GM21447 (cell line): ENCODE results near the gene DIAPH1.
A peak's percentile ranks its signal among the peaks of the same experiment; 100 is the strongest.
"Not testable (repeated sequence)": the region's sequence is repeated elsewhere in the genome, so short reads cannot be mapped to it uniquely, and the experiment has no call there.

Experiments used
- ATAC-seq: cut with Tn5 transposase; IDR thresholded peaks from one replicate; pipeline ENCODE4 v1.9.1; 2021; ENCODE audit not compliant: unreplicated experiment

The DIAPH1 gene

DNA sequence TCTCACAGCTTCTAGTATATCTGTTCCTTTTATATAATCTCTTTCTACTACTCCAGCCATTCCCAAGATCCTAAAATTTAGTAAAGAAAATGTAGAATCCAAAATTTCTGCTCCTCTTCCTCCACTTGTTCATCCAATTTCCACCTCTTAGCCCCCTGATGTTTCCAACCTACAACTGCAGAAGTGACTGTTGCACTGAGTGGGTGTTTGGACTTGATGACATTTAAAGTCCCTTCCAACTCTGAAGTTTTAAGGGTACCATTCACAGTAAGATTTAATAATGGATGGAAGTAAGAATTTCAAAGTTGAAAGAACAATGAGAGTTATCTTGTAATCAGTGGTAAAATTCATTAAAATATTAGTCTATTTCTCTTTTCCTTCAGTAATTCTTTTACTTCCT lies 5.5 kb downstream of the DIAPH1 start:
- ATAC-seq = no peak

DNA sequence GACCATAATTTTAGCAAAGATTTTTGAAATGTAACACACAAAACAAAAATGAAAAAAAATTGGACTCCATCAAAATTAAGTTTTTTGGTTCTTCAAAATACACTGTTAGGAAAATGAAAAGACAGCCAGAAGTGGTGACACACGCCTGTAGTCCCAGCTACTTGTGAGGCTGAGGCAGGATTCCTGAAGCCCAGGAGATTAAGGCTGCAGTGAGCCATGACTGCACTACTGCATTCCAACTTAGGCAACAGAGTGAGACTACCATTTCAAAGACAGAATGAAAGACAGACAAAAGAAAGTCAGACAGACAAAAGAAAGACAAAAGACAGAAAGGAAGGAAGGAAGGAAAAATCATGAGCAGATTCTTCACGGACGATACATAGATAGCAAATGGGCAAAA lies 7.5 kb downstream of the DIAPH1 start:
- no peak for ATAC-seq

DNA sequence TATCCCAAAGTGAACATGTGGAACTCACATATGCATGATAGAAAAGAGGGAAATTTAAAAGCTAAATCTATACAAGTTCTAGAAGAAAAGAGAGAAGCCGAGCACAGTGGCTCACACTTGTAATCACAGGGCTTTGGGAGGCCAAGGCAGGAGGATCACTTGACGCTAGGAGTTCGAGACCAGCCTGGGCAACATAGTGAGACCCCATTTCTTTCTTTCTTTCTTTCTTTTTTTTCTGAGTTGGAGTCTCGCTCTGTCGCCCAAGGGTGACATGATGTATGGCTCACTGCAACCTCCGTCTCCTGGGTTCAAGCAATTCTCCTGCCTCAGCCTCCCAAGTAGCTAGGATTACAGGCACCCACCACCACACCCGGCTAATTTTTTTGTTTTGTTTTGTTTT lies 8.9 kb downstream of the DIAPH1 start:
- ATAC-seq = not testable (repeated sequence)

DNA sequence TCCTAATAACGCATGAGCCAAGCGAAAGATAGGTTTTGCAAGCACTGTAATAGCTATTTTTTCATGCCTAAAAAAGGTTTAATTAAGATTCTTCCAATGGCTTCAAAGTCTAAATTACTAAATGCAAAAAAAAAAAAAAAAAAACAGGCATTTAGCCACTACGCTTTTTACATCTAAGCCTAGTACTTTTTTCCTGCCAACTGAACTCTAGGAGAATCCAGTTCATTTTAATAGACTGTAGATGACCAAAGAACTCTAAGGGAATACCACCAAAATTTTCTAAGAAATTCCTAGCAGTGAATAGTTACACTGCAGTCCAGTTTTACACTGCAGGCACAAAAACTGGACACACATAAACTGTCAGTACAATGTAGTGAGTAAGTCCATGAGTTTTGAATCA lies 9.8 kb downstream of the DIAPH1 start:
- no peak for ATAC-seq

DNA sequence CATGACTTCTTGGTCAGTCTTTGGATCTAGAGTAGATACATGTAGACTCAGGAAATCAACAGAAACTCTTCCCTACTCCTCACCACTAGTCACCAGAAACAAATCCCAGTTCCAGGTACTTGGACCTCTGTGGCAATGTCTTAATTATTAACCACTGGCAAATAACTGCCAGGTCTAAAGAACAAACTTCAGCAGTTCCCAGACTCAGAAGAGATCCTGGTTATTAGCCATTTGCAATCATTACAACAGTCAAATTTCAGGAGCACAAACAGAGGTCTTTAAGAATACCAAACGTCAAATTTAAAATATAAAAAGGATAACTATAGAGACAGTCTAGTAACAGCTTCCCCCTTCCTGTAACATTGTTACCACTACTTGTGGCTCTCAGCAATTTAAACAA lies 10.2 kb downstream of the DIAPH1 start:
- no peak for ATAC-seq

DNA sequence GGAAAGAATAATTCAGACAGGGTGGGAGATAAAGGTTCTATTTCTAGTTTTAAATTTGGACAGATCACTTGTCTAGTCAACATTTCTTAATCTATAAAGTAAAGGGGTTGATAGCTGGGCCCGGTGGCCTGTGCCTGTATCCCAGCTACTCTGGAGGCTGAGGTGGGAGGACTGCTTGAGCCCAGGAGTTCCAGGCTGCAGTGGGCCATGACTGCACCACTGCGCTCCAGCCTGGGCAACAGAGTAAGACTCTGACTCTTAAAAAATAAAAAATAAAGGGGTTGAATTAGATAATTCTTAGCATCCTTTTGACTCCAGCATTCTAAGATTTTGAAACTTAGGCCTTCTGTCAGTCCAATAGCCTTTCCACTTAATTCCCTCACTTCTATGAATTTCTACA lies 10.8 kb downstream of the DIAPH1 start:
- ATAC-seq = no peak

DNA sequence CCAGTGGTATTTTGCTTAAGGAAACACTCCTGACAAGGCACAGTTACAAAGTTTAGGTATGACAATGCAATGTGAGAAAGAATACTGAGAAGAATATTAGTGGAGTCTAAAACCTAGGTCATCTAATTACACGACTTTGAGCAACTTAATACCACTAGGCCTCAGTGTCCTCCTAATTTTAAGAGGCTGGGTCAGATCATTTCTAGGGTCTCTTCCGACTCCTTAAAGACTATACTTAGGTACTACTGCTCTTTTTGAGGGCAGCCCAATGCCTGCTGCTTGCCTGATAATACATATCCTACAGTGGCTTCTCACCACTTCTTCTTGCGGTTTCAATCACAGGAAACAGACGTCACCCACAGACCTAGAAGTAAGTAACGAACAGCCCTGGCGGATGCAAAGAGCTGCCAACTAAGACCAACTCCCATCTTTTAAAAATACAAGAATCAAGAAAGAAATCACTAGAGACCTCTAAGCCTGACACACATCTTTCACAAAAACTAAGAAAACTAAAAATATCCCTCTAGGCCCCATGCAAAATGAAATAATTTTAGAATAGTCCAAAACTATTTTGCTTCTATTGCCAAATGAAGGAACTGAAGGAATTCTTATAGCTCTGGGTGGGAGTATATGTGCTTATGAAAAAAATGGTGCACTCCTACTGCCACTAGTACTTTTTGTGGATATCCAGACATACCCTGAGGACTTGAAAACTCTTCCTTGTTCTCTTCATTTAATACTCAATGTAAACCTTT lies 13.1 kb downstream of the DIAPH1 start:
- ATAC-seq = peak; percentile 95

DNA sequence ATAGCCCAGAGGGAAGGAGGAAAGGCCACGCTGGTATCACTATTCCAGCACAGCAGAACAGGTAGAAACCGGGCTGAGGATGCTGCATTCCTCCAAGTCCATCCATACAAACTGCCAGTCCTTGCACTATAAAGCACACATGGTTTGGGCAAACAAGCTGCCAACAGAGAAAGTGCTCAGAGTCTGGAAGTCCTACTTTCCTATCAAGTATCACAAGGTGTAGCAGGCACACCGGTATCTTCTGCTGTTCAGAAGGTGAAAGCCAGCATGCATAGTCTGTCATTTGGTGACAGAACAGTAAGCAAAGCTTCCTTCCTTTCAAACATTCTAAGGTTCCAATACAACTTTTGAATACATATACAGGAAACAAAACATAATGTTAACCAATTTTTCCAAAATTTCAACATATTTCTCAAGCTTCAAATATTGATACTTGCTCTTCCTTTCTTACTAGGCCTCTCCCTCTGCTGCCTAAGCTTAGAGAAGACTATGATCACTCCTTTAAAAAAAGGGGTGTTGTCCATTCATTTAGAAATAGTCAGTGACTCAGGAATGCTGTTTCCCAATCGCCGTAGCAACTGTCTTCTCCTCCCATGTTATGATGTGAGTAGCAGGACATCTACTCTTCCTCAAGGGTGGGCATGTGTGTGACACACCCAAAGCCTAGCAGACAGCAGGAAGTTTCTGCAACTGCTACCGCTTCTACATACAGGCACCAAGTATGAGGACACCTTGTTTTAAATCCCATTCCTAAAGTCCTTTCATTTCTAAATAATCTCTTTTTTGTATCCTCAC lies 14.7 kb downstream of the DIAPH1 start:
- no peak for ATAC-seq

DNA sequence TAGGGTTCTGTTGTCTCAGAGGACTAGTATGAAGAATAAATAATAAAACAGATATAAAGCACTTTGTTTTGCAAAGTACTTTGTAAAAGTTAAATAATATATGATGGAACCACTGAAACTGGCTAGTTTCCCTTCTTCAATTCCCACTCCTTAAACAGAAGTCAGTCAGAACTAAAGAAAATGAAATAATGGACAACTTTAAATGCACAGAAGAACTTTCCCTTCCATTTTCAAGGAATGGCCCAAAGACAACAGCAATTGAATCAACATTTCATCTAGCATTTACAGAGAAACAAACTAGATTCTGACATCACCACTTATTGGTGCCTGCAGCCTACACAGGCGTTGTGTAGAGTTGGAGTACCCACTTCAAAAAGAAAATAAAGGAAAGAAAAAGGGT lies 16.2 kb downstream of the DIAPH1 start:
- no peak for ATAC-seq

DNA sequence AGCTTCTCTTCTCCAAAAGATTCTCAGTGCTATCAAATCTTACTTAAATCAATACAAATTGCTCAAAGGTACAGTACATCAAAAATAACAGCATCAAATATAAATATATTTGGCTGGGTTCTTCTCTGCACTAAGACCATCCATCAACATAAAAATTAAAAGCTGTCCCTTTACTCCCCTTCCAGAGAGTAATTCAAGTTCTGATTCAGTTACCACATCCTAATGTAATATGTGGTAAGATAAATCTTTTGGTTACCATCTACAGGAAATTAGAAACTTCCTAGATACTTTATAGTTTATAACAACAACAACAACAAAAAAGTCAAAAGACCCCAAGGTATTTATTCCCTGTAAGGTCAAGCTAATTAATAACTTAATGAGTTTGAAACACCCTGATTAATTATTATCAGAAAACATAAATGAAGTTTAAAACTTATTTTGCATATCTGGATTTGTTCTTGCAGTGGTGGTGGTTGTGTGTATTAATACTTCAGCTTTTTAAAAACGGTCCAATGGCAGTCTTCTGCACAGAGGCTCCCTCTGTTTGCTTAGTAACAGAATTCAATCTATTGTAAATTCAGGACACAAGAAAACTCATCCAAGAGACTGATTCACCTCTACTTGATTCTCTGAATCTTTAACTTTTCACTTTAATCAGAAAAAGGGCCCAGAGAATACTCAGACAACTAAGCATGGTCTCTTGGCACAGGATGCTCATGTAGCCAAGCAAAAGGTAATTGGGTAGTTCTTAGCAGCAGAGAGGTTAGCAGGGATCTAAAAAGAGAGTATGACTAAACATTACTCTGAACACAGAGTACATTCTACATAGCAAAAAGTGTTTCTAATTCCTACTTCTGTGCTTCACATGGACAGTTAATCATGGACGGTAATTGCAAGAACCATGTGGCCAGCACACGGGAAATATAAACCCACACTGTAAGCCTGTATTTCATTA lies 20.1 kb downstream of the DIAPH1 start:
- peak; percentile 39 for ATAC-seq

DNA sequence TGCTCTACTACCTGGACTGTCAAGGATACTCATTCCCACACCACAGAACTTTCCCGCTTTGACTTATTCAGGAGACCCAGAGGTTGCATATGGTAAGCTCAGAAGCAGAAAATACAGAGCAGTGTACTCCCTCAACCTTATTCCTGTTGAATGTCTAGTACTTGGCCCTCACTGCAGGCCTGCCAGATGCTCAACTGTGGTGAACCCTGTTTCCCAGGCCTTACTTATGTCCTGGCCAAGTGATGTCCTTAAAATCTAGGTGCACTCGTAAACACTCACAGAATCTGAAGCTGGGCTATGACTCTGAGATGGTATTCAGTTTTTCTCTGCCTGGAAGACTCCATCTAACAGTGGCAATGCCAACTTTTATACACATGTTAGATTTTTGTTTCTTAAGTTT lies 21.0 kb downstream of the DIAPH1 start:
- ATAC-seq = no peak

DNA sequence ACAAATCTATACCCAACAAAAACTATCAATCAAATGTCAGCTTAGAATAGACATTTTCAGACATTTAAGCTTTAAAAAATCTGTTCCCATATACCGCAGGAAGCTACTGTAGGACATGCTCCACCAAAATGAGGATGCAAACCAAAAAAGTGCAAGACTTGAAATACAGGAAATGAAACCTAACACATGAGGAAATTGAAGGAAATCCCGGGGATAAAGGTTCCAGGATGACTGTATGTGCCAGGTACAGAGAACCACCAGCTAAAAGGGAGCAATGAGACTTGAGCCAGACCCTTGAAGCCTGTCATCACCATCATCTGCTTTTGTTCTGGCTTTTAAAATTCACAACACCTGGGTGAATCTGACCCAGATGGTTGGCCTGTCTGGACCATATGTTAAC lies 21.4 kb downstream of the DIAPH1 start:
- no peak for ATAC-seq

DNA sequence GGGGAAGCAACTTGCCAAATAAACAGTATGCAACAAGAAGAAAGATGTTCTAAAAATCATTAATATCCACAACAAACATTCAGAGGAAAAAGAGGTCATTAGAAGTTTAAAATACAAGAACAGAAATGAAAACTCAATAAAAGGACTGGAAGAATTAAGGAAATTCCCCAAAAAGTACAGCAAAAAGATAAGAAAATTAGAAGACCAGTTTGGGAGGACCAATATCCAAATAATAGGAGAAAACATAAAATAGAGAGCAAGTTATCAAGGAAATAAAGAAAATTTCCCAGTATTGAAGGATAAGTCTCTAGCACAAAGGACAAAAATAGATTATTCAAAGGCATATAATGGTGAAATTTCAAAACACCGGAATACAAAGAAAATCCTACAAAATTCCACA lies 21.9 kb downstream of the DIAPH1 start:
- ATAC-seq = no peak

DNA sequence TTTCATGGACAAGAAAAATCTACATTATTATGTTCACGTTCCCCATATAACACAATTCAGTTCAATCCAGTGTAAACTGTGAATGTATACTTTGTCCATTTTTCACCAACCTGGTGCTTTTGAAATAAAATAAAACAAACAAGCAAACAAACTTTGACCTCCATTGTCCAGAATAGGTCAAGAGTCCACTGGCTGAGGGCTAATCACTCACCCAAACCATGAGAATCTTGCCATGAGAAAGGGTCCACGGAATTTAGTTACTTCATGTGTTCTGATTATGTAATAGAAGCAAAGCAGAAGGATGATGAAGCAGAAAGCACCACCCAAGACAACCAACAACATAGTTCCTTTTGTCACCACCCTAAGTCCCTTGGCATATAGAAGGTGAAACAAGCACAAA lies 28.7 kb downstream of the DIAPH1 start:
- ATAC-seq = no peak

DNA sequence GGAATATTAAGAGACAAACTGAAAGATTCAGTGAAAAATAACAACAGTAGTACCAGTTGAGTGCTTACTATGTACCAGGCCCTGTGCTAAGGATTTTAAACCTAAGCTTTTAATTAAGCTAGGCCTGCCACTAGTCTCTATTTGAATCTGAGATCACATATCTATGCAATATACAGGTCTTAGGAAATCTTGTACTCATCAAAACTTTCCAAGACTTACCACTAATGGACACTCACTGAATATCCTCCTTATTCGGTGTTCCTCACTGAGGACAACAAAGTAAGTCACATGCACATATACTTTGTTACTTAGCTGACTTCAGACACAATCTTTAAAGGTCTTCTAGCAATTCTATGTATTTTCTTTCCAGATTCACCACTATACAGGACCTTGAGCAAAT lies 32.6 kb downstream of the DIAPH1 start:
- ATAC-seq = no peak

DNA sequence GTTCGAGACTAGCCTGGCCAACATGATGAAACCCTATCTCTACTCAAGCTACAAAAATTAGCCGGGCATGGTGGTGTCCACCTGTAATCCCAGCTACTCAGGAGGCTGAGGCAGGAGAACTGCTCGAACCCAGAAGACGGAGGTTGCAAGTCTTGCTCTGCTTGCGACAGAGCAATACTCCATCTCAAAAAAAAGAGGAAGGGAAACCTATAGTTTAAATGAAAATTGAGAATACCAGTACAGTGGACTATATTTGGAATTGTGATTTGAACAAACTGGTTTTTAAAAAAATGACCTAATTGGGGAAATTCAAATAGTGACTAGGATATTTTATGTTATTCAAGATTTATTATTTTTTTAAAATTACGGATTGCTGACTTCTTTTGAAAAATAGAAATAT lies 33.2 kb downstream of the DIAPH1 start:
- no peak for ATAC-seq

DNA sequence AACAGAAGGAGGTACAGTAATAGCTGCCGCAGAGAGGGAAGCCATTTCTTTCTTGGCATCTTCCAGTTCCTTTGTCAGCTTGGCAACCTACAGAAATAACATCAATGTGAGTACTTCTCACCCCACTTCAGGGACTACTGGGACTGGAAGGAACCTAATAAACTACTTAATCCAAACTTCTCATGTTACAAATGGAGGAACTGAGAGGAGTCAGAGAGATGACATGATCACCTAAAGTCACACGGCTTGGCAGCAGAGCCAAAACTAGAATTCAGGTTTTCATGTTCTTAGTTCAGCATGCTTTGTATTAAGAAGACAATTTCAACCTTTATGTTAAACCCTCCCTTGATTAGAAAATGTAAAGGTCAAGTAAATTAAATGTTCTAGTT lies 44.7 kb downstream of the DIAPH1 start:
- ATAC-seq = no peak

DNA sequence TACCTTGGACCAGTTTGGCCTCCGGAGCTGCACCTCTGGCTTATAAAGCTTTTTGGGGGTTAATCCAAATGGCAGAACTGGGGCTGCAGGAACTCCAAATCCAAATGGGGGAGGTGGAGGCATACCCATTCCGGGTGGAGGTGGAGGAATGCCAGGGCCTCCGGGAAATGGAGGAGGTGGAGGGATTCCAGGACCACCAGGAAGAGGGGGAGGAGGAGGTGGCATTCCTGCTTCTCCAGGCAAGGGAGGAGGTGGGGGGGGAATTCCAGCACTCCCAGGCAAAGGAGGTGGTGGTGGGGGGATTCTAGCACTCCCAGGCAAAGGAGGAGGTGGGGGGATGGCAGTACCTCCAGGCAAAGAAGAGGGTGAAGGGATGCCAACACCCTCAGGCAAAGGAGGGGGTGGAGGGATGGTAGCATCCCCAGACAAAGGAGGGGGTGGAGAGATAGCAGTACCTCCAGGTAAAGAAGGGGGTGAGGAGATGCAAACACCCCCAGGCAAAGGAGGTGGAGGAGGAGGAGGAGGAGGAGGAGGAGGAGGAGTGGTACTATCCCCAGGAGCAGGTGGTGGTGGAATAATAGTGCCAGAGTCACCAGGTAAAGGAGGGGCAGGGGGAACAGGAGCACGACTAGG lies 45.2 kb downstream of the DIAPH1 start:
- no peak for ATAC-seq

DNA sequence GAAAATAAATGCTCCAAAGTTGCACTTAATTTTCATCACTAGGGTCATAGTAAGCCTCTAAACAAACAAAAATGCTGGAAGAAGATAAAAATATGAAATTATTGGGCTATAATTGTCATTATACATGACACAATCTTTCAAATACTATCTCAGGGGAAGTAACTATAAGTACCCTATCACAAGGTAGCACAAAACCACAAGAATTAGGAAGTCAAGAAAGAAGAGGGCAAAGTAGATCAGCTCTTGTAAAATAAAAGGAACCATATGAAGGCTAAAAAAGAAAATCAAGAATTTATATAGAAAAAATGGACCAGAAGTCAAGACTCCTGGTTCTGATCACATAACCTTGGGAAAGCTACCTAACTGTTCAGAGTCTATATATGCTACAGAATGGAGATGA lies 48.1 kb downstream of the DIAPH1 start:
- no peak for ATAC-seq

DNA sequence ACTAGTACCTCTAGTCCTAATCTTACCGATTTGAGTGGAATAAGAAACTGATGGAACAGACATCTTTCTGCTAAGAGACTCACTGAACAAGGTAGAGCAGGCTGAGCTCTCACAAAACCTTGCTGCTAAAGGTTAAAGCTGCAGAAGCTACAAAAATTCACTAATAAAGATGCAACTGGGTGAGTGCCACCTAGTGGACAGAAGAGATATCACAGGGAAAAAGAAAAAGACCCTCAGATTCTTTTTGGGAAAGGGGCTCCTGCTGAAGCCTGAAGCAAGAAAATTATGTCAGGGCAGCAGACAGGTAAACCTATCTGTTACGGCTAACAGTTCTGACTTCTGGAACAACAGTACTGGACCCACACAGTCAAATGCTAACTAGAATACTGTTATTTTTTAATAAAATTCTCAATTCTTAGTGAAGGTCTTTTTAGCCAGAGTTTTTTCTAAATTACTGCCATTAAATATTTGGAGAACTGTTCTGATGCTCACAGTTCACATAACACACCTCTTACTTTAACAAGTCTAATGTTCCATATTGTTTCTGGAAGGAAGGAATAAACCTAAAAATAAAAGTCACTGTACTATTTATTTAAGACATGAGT lies 51.2 kb downstream of the DIAPH1 start:
- ATAC-seq = no peak
